GM12878 (cell line): ENCODE measurements around the gene POMT2.

Source experiments
- CTCF ChIP-seq, 3 experiments: IDR thresholded peaks in 2 of 3; conservative IDR thresholded peaks in 1 of 3; 2 replicates each; pipeline ENCODE4 v1.5.1; 2011; ENCODE audit warnings: low read depth in 3 of 3, low read length in 3 of 3, mild to moderate bottlenecking in 3 of 3, control low read depth in 2 of 3, moderate library complexity in 2 of 3, inconsistent platforms in 1 of 3, mixed read lengths in 1 of 3; ENCODE audit not compliant: control insufficient read depth in 2 of 3, insufficient read depth in 1 of 3; ENCODE audit errors: extremely low read depth in 1 of 3
- IRF3 ChIP-seq: fragments of 450-650 bp; IDR thresholded peaks from 2 replicates; pipeline ENCODE4 v1.6.1; 2014; ENCODE audit warnings: mild to moderate bottlenecking
- RFX5 ChIP-seq: IDR thresholded peaks from 2 replicates; pipeline ENCODE4 v1.6.1; 2011; ENCODE audit warnings: low read depth, low read length, improper control_type of control experiment

GRCh38 chr14:77270361-77271112 lies 50.1 kb downstream of the POMT2 start:
- TF ChIP-seq CTCF (IDR thresholded peaks at IDR 0.05 in 2 of 3, conservative IDR thresholded peaks at IDR 0.05 in 1 of 3; ENCODE audit: control insufficient read depth in 2 of 3, extremely low read depth in 1 of 3, insufficient read depth in 1 of 3, low read depth in 3 of 3, low read length in 3 of 3) (no peak), IRF3 (no peak), RFX5 (no peak)
